ENCODE measurements around the gene PROM1. TPM values are rescaled to one million over a fixed set of nuclear protein-coding genes. Genes with fewer than 3 reads are reported as not detected.

PROM1 gene
- total RNA-seq, 1 experiment from 2014 or later: 196 TPM

GRCh38 chr4:15988222-15988621 is 95.6 kb downstream of the PROM1 start:
- CTCF ChIA-PET: no interaction called here
- intact Hi-C loops (cut with micrococcal nuclease; ENCODE audit: unreplicated experiment): no loop called here

GRCh38 chr4:15986907-15987306 is 96.9 kb downstream of the PROM1 start:
- no TSS peak for BruUV-seq (replicated peaks)
- intact Hi-C loops (cut with micrococcal nuclease; ENCODE audit: unreplicated experiment): no loop called here
- no peaks in the 10 kb centered on the region for H3K4me1 ChIP-seq
- H3K36me3 Mint-ChIP-seq (ENCODE audit: insufficient read depth, unreplicated experiment): peaks cover 88% of the 10 kb centered on the region
- no peaks in the 10 kb centered on the region for H3K27me3 Mint-ChIP-seq (ENCODE audit: insufficient read depth, unreplicated experiment)
- no peak overlapping the region for H3K4me3 Mint-ChIP-seq (ENCODE audit: unreplicated experiment)
- no peak overlapping the region for H3K4me3 ChIP-seq (ENCODE audit: low read depth, low read length)
- H3K27me3 ChIP-seq (replicated peaks; ENCODE audit: control insufficient read depth, insufficient read depth, low read length): no peaks in the 10 kb centered on the region
- POLR2A ChIA-PET: no interaction called here
- H3K9me3 Mint-ChIP-seq (ENCODE audit: unreplicated experiment): no peaks in the 10 kb centered on the region
- no peak for TF ChIP-seq CTCF (IDR thresholded peaks at IDR 0.05; ENCODE audit: insufficient read depth in 1 of 2, low read depth in 1 of 2, low read length in 1 of 2, severe bottlenecking in 1 of 2, unreplicated experiment in 1 of 2)
- DNase-seq: no peak
- H3K36me3 ChIP-seq (ENCODE audit: control insufficient read depth, insufficient read depth, low read length): peaks cover 6% of the 10 kb centered on the region
- H3K9me3 ChIP-seq: no peaks in the 10 kb centered on the region
- no peak overlapping the region for H3K27ac Mint-ChIP-seq (ENCODE audit: unreplicated experiment)
- H3K4me1 Mint-ChIP-seq (ENCODE audit: low read depth, unreplicated experiment): peaks cover 7% of the 10 kb centered on the region
- CTCF ChIA-PET: no interaction called here

More at GRCh38 chr4:15988222-15988621, 95.6 kb downstream of the PROM1 start:
- no TSS peak for BruUV-seq (replicated peaks)
- peaks cover 88% of the 10 kb centered on the region for H3K36me3 Mint-ChIP-seq (ENCODE audit: insufficient read depth, unreplicated experiment)
- H3K4me1 Mint-ChIP-seq (ENCODE audit: low read depth, unreplicated experiment): peaks cover 4% of the 10 kb centered on the region
- H3K36me3 ChIP-seq (ENCODE audit: control insufficient read depth, insufficient read depth, low read length): peaks cover 6% of the 10 kb centered on the region
- no peaks in the 10 kb centered on the region for H3K9me3 Mint-ChIP-seq (ENCODE audit: unreplicated experiment)
- POLR2A ChIA-PET: no interaction called here
- H3K27me3 ChIP-seq (replicated peaks; ENCODE audit: control insufficient read depth, insufficient read depth, low read length): no peaks in the 10 kb centered on the region
- TF ChIP-seq CTCF (IDR thresholded peaks at IDR 0.05; ENCODE audit: insufficient read depth in 1 of 2, low read depth in 1 of 2, low read length in 1 of 2, severe bottlenecking in 1 of 2, unreplicated experiment in 1 of 2): no peak
- H3K4me3 ChIP-seq (ENCODE audit: low read depth, low read length): no peak overlapping the region
- no peaks in the 10 kb centered on the region for H3K27me3 Mint-ChIP-seq (ENCODE audit: insufficient read depth, unreplicated experiment)
- no peak for DNase-seq
- no peak overlapping the region for H3K4me3 Mint-ChIP-seq (ENCODE audit: unreplicated experiment)
- H3K27ac Mint-ChIP-seq (ENCODE audit: unreplicated experiment): no peak overlapping the region
- no peaks in the 10 kb centered on the region for H3K9me3 ChIP-seq
- no peaks in the 10 kb centered on the region for H3K4me1 ChIP-seq

DNA sequence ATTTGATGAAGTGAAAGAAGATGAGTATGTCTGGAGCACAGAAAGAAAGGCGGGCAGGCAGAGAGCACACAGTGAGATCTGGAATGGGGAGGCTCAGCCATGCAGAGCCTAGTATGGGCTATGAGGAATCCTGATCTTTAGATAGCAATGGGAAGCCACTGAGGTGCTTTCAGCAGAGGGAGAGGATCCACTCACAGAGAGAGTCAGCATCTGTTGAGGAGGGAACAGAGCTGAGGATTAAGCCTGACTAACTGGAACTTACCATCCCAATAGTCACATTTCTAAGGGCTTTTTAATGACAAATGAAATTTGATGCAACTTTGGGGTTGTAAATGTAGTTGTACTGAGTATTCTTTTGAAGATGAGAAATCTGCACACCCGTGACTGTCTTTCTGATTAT is 100.2 kb downstream of the PROM1 start:
- Mint-ChIP-seq H3K27ac (ENCODE audit: unreplicated experiment) (no peak overlapping the region), H3K4me1 (ENCODE audit: low read depth, unreplicated experiment) (peaks cover 7% of the 10 kb centered on the region), H3K9me3 (ENCODE audit: unreplicated experiment) (no peaks in the 10 kb centered on the region), H3K27me3 (ENCODE audit: insufficient read depth, unreplicated experiment) (no peaks in the 10 kb centered on the region), H3K36me3 (ENCODE audit: insufficient read depth, unreplicated experiment) (peaks cover 89% of the 10 kb centered on the region), H3K4me3 (ENCODE audit: unreplicated experiment) (no peak overlapping the region)
- Histone ChIP-seq H3K27me3 (replicated peaks; ENCODE audit: control insufficient read depth, insufficient read depth, low read length) (no peaks in the 10 kb centered on the region), H3K36me3 (ENCODE audit: control insufficient read depth, insufficient read depth, low read length) (peaks cover 3% of the 10 kb centered on the region), H3K4me3 (ENCODE audit: low read depth, low read length) (no peak overlapping the region), H3K9me3 (no peaks in the 10 kb centered on the region), H3K4me1 (no peaks in the 10 kb centered on the region)
- BruUV-seq (replicated peaks): no TSS peak
- TF ChIP-seq CTCF (IDR thresholded peaks at IDR 0.05; ENCODE audit: insufficient read depth in 1 of 2, low read depth in 1 of 2, low read length in 1 of 2, severe bottlenecking in 1 of 2, unreplicated experiment in 1 of 2): no peak
- intact Hi-C loops (cut with micrococcal nuclease; ENCODE audit: unreplicated experiment): no loop called here
- ChIA-PET POLR2A (no interaction called here), CTCF (no interaction called here)
- DNase-seq: no peak
